Measurements from ENCODE around the gene CTDSPL. TPM values are rescaled to one million over a fixed set of nuclear protein-coding genes. Genes with fewer than 3 reads are reported as not detected.

Gene CTDSPL
- polyA plus RNA-seq, 4 donors = 109 to 119 (median 110) TPM

GRCh38 chr3:37887824-37888223, 26.1 kb downstream of the CTDSPL start:
- DNase-seq (ENCODE audit: low read depth in 4 of 4, low spot score in 3 of 4) = no peak

DNA sequence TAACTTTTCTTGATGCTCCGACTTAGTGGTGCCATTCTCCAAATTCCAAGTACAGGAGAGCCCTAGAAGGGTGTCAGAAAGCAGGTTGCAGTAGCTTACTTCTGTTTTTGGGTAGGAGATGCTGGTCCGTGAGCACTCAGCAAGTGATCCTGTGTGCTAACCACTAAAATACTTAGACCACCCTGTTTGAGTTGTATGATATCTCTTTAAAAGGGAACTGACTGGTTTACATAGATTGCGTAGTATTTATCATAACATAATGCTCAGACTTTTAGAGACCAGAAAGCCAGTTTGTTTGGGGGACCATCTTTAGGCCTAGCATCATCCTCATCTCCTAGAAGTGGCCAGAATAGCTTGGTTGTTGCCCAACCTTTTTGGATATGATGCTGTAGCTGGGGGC, 26.7 kb downstream of the CTDSPL start:
- DNase-seq (ENCODE audit: low read depth in 4 of 4, low spot score in 3 of 4) = no peak

GRCh38 chr3:37890522-37890921, 28.8 kb downstream of the CTDSPL start:
- no peak for DNase-seq (ENCODE audit: low read depth in 4 of 4, low spot score in 3 of 4)

GRCh38 chr3:37891227-37891626, 29.5 kb downstream of the CTDSPL start:
- DNase-seq (ENCODE audit: low read depth in 4 of 4, low spot score in 3 of 4) = no peak

GRCh38 chr3:37892927-37893600, 31.4 kb downstream of the CTDSPL start:
- DNase-seq (ENCODE audit: low read depth in 4 of 4, low spot score in 3 of 4) = peak in 2 of 4 donors; percentile 39 to 54

- DNase-seq (ENCODE audit: low read depth in 4 of 4, low spot score in 3 of 4) = no peak
Measured at GRCh38 chr3:37896827-37897226, 35.1 kb downstream of the CTDSPL start.

DNA sequence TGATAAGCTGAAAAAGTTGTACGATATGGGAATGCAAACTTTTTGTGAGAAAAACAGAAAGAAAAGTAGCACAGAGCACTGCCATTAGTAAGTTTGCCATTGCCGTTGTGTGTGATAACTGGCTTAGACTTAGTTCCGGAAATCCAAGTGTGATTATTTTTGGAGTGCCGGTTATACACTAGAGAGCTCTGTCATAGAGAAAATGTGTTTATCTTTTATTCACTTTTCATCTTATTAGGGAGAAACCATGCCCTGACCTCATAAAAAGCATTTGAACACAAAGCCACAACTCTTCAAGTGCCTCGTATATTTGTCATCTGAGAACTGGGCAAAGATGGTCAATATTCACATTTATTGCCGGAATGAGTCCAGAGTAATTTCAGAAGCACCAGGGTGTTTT, 36.1 kb downstream of the CTDSPL start:
- DNase-seq (ENCODE audit: low read depth in 4 of 4, low spot score in 3 of 4) = no peak

DNA sequence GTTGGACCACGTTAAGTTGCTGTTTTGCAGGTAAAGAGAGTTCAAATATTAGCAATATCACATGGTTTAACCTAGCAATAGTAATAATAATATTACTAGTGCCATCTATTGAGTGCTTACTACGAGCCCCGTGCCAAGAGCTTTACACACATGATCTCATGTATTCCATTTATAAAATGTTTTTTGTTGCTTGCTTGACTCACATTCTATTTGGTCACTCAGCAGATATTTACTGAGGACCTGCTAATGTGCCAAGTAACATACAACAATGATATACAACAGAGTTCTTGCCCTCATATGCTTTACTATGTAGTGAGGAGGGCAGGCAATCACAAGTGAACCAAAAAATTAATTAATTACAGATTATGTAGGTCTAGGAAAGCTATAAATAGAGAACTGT, 36.7 kb downstream of the CTDSPL start:
- DNase-seq (ENCODE audit: low read depth in 4 of 4, low spot score in 3 of 4) = no peak

DNA sequence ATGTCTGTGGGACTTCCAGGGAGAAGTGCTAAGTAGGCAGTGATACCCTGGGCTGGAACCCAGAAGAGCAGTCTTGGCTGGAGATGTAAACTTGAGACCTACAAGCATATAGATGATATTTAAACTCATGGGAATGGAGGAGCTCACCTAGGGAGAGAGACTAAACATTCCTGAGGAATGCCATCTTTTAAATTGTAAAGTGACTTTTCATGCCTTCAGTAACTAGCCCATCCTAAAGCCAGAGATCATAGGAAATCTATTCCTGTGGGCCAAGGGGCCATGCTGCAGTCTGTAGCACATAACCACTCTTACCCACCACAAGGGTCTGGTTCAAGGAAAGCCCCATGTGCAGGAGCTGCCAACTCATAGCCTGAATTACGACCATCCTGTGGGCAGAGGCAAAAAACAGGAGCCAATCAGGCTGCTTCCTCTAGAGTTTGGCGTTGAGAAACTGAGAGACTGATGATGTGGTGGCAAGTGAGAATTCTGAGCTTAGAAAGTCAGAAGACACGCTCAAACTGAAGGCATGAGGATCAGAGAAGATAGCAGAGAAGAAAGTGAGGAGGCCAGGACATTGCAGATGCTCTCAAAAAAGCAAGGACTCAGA, 37.5 kb downstream of the CTDSPL start:
- DNase-seq (ENCODE audit: low read depth in 4 of 4, low spot score in 3 of 4) = no peak

- DNase-seq (ENCODE audit: low read depth in 4 of 4, low spot score in 3 of 4) = no peak
Measured at GRCh38 chr3:37899711-37900306, 38.1 kb downstream of the CTDSPL start.

DNA sequence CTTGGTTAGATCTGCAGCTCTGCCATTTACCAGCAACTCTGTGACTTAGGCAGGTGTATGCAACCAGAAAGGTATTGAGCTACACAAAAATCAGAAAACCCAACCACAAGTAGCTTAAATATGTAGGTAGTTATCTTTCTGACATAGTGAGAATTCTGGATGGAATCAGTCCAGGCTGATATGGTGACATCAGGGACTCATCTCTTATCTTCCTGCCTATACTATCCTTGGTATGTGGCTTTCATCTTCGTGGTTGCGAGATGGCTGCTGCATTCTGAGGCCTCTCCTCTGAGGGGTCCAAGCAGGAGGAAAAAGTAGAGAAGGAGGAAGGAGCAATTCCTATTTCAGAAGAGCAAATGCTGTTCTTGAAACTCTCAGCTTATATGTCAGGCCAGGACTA, 40.0 kb downstream of the CTDSPL start:
- DNase-seq (ENCODE audit: low read depth in 4 of 4, low spot score in 3 of 4) = no peak

DNA sequence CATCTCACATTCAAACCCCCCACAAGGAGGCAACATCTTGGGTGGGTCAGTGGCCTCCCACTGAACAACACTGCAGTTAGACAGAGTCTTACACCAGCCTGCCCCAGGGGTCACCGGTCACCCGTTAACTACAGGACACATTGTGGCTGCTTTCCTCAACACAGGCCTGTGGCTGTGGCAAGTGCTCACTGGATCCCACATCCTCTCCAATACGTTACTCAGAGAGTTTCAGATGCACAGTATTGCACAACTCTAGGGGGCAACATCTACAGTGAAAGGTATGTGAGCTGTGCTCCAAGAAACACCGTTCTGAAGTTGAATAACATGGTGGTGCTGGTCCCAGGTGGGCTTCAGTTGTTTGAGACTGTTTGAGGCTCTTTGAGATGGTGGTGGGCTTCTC, 41.0 kb downstream of the CTDSPL start:
- DNase-seq (ENCODE audit: low read depth in 4 of 4, low spot score in 3 of 4) = no peak

DNA sequence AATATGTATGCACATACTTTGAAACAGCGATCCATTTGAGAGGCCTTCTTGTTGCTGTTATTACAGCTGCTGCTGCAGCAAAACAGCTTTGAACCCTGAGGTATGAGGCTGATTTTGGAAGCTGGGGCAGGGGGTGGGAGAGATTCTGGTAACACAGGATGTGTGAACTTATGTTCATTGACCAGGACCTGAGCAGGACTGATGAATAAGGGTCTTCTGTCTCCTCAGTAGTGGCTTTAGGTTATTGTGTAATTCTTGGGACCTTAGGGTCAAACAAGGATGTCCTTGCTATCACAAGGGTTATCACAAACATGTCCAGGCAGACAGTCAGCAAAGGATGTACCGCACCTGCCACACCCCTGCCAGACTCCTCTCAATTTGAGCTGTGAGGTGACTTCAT, 41.6 kb downstream of the CTDSPL start:
- no peak for DNase-seq (ENCODE audit: low read depth in 4 of 4, low spot score in 3 of 4)

- no peak for DNase-seq (ENCODE audit: low read depth in 4 of 4, low spot score in 3 of 4)
Measured at GRCh38 chr3:37903734-37904133, 42.1 kb downstream of the CTDSPL start.

DNA sequence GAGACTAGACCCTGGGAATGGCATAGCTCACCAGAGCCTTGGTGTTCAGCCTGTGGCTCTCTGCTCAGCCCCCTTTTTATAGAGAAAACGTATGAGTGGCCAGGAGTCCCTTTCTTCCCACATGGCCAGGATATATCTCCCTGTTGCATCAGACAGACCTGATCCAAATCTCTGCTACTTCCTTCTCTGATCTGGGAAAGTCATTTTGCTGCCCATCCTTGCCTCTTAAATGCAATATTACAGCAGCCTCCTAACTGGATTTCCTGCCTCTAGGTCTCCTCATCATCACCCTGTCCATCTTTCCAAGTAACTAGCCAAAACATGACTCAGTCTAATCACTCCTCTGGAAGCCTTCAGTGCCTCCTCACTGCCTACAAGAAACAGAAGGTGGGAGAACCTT, 42.9 kb downstream of the CTDSPL start:
- DNase-seq (ENCODE audit: low read depth in 4 of 4, low spot score in 3 of 4) = no peak

- no peak for DNase-seq (ENCODE audit: low read depth in 4 of 4, low spot score in 3 of 4)
Measured at GRCh38 chr3:37905346-37905745, 43.7 kb downstream of the CTDSPL start.

DNA sequence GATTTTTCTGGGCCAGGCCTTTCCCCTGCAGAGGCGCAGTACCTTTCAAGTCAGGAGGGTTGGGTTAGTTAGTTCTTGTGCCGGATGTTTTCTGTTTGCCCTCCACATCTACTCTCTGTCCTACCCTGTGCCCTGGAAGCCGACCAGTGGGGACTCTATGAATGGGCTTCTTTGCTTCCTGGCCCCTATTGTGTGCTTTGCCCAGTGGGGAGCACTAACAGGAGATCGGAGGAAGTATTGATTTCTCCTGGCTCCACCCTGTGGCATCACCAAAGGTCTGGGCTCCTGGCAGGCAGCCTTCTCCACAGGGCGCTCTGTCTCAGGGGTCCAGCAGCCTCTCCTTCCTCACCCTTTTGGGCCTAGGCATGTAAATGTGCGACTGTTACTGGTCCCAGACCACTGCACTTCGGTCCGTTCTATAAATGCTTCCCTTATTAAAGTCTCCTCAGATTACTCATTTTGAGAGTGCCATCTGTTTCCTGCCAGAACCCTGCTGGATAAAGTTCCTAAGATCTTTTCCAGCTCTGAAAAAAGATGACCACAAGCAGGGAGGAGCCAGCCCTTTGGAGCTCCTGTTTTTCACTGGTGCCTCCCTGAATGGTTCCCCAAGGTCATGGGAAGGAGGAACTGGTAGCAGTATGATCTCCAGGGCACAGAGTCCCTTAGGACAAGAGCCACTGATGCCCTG, 44.5 kb downstream of the CTDSPL start:
- DNase-seq (ENCODE audit: low read depth in 4 of 4, low spot score in 3 of 4) = no peak

GRCh38 chr3:37906734-37907282, 45.1 kb downstream of the CTDSPL start:
- no peak for DNase-seq (ENCODE audit: low read depth in 4 of 4, low spot score in 3 of 4)

GRCh38 chr3:37907371-37907770, 45.7 kb downstream of the CTDSPL start:
- no peak for DNase-seq (ENCODE audit: low read depth in 4 of 4, low spot score in 3 of 4)

DNA sequence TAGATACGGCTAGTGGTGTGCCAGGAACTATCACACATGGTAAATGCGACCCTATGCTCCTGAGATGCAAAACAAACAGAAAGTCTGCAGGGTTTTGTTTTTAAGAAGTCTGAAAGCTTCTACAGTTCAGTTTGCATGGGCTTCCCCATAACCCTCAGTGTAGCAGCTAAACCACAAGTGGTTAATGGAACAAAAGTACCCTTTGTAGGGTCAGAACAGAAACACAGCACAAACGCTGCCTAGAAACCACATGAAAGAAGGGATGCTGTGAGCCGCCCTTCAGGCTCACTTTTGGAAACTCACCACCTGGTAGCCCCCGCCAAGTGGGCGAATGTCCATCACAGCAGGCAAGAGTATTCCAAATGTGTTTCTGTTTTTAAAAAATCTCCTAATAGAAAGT, 46.2 kb downstream of the CTDSPL start:
- DNase-seq (ENCODE audit: low read depth in 4 of 4, low spot score in 3 of 4) = no peak

Data from right renal pelvis (tissue), 4 donors.